Stimulated activated naive CD4-positive, alpha-beta T cell (primary cell): Measurements from ENCODE around the gene BOLA2B.
"Not testable (repeated sequence)": the region's sequence is repeated elsewhere in the genome, so short reads cannot be mapped to it uniquely, and the experiment has no call there.

Experiments used
- DNase-seq, 6 experiments: peaks; one replicate each; lab custom pipeline; 2025; lab: John Stamatoyannopoulos, UW

Gene BOLA2B

GRCh38 chr16:30193615-30194014 lies at the start of gene BOLA2B, which contains the start of gene SLX1A:
BOLA2B (minus strand) TSS chr16:30193666; CDS start chr16:30193595, 71 bp downstream.
SLX1A (plus strand) TSS chr16:30193875; CDS start chr16:30194085, 210 bp downstream.
- DNase-seq, result not testable (repeated sequence)

- DNase-seq, result not testable (repeated sequence)
These were observed 23.6 kb upstream of the BOLA2B start for GRCh38 chr16:30217082-30217481.

DNA sequence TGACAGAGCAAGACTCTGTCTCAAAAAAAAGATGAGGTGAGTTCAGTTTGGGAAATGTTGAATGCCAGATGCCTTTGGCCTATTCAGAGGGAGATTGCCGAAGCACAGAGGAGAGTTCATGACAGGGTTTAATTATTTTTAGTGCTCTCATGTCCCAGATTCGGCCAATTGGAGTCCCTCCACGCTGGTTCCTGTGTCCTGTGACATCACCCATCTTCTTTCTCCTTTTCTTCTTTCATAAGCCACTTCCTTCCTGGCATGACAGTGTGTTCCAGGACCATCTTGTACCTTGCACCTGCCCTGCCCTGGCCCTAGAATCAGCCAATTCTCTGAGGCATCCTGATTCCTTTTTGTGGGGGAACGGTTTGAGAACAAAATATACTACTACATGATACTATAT lies 17.9 kb upstream of the BOLA2B start:
- not testable (repeated sequence) for DNase-seq

DNA sequence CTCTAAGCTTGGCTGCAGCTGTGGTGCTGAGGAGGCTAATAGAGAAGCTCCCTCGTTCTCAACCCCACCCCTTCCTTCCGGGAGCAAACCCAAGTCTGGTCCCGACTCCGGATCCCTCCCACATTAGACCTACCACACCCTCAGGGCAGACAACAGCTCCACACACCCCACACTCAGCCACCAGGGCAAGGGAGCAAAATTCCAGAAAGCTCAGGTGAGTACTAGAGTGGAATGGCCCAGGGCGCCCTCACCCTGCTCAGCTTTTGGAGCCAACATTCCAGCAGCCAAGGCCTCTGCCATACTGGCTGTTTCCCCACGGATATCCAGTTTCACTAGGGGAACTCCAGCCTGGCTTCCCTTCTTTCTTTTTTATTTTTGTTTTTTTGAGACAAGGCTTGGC lies 15.6 kb upstream of the BOLA2B start:
- DNase-seq, result not testable (repeated sequence)

GRCh38 chr16:30207063-30207704 lies 13.7 kb upstream of the BOLA2B start:
- DNase-seq, result not testable (repeated sequence)

- DNase-seq, result not testable (repeated sequence)
These were observed 12.8 kb upstream of the BOLA2B start for GRCh38 chr16:30206252-30206651.

DNA sequence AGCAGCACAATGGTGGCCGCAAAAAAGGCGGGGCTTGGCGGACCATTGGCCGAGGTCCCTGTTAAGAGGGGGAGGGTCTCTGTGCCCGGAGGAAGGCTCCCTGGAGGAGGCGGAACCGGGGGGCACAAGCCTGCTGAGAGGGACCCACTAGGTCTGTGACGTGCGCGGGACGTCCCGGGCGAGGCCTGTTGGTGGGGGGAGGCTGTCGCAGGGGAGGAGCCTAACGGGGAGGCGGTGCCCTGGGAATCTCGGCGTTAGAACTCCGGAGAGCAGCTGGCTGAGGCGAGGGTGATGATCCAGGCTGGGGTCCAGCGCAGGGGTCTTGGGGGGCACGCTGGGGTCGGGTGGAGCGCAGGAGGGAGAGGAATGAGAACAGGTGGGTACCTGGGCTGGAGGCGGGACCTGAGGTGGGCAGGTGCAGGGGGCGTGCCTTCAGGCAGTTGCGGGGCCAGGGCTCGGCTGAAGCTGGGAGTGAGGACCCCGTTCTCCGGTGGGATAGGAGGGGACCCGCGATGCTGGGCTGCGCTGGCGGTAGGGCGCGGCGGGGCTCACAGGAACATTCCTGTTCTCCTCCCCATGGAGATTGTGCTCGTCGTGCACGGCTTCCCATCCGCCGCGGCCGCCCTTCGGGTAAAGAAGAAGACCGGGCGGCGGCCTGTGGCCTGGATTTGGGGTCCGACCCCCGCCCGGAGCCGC lies 12.2 kb upstream of the BOLA2B start:
- not testable (repeated sequence) for DNase-seq

GRCh38 chr16:30199608-30200343 lies 6.3 kb upstream of the BOLA2B start:
- not testable (repeated sequence) for DNase-seq

- not testable (repeated sequence) for DNase-seq
These were observed 5.6 kb upstream of the BOLA2B start, which contains the start of gene SULT1A3 for GRCh38 chr16:30199049-30199448. SULT1A3 (plus strand) TSS chr16:30199255; CDS start chr16:30200729, 1,474 bp downstream.

GRCh38 chr16:30197001-30197400 lies 3.5 kb upstream of the BOLA2B start:
- DNase-seq, result not testable (repeated sequence)

DNA sequence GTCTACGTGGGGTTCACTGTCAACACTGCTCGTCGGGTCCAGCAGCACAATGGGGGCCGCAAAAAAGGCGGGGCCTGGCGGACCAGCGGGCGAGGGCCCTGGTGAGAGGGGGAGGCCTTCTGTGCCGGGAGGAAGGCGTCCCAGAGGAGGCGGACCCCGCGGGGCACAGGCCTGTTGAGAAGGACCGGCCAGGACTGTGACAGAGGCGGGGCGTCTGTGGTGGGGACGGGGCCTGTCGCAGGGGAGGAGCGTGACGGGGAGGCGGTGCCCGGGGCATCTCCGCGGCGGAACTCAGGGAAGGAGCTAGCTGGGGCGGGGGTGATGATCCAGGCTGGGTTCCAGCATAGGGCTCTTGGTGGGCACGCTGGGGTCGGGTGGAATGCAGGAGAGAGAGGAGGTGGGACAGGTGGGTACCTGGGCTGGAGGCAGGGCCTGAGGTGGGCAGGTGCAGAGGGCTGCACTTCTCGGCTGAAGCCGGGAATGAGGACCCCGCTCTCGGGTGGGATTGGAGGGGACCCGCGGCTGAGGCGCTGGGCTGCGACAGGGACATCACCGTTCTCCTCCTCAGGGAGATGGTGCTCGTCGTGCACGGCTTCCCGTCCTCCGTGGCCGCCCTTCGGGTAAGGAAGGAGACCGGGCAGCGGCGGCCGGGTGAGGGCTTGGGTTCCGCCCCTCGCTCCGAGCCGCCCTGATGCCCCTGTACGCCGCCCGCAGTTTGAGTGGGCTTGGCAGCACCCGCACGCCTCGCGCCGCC lies 883 bp upstream of the BOLA2B start:
- not testable (repeated sequence) for DNase-seq

DNA sequence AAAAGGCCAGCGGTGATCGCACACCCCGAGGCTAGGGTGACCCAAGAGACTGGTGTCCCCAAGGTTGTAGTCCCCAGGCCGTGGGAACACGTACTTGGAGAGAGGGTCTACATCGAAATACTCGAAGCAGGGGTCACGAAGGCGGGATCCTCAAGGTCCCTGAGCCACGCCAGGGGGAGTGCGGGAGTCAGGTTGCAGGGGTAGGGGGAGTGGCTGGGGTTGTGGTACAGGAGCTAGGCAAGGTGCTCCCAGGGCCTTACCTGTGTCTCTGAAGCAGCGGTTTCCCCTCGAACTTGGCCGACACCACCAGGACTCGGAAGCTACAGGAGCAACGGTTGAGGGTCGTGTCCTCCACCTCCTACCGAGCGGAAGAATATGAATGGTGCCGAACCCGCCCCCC lies 368 bp downstream of the BOLA2B start:
- not testable (repeated sequence) for DNase-seq

DNA sequence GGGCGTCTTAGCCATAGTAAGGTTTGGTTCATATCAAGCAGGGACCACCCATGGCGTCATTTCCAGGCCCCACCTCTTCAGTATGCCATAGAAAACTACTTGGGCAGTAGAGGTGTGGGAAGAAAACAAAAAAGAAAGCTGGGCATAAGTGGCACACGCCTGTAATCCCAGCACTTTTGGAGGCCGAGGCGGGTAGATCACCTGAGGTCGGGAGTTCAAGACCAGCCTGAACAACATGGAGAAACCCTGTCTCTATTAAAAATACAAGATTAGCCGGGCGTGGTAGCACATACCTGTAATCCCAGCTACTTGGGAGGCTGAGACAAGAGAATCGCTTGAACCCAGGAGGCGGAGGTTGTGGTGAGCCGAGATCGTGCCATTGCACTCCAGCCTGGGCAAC lies 2.3 kb downstream of the BOLA2B start:
- not testable (repeated sequence) for DNase-seq

DNA sequence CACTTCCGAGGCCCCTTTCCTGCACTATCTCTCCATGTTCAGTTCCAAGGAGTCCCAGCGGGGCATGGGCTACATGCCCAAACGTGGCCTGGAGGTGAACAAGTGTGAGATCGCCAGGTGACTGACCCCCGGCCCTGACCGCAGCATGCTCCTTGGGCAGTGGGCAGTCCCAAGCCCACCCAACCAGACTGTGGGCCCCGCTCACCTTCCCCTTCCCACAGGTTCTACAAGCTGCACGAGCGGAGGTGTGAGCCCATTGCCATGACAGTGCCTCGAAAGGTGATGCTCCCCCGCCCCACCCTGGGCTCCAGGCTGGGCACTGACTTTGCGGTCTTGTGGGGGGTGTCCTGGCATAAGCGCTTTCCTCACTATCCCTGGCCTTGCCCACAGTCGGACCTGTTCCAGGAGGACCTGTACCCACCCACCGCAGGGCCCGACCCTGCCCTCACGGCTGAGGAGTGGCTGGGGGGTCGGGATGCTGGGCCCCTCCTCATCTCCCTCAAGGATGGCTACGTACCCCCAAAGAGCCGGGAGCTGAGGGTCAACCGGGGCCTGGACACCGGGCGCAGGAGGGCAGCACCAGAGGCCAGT lies 5.4 kb downstream of the BOLA2B start:
- DNase-seq, result no peak

- no peak for DNase-seq
These were observed 6.0 kb downstream of the BOLA2B start for GRCh38 chr16:30187556-30187865.

DNA sequence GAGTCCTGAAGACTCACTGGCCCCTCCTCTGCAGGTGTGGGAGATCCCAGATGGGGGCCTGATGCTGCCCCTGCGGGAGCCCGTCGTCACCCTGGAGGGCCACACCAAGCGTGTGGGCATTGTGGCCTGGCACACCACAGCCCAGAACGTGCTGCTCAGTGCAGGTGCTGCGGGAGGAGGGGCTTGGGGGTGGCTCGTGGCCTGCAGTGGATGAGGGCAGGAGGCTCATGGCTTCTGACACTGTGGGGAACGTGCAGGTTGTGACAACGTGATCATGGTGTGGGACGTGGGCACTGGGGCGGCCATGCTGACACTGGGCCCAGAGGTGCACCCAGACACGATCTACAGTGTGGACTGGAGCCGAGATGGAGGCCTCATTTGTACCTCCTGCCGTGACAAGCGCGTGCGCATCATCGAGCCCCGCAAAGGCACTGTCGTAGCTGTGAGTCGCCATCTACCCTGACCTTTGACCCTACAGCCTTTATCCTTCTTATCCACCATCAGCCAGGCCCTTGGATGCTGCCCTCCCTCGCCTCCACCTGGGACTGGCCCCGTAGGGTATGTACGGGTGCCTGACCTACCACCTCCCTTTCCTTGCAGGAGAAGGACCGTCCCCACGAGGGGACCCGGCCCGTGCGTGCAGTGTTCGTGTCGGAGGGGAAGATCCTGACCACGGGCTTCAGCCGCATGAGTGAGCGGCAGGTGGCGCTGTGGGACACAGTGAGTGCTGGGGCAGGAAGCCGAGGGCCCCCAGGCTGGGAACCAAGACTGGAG lies 6.5 kb downstream of the BOLA2B start:
- peak; percentile 64 to 87 (median 79) for DNase-seq

DNA sequence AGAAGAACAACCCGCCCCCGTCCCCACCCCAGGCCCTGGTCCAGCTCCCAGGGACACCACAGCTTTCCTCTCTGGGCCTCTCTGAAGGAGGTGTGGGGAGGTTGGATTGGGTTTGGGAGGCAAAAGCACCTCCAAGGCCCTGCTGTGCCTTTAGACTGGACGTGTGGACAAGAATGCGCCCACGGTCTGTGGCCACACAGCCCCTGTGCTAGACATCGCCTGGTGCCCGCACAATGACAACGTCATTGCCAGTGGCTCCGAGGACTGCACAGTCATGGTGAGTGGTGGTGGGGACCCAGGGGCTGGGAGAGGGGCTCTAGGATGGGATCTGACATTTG lies 7.1 kb downstream of the BOLA2B start:
- DNase-seq, result peak in 1 of 6 experiments; percentile 54

- DNase-seq, result peak; percentile 63 to 88 (median 78)
These were observed 7.6 kb downstream of the BOLA2B start for GRCh38 chr16:30185683-30186421.

DNA sequence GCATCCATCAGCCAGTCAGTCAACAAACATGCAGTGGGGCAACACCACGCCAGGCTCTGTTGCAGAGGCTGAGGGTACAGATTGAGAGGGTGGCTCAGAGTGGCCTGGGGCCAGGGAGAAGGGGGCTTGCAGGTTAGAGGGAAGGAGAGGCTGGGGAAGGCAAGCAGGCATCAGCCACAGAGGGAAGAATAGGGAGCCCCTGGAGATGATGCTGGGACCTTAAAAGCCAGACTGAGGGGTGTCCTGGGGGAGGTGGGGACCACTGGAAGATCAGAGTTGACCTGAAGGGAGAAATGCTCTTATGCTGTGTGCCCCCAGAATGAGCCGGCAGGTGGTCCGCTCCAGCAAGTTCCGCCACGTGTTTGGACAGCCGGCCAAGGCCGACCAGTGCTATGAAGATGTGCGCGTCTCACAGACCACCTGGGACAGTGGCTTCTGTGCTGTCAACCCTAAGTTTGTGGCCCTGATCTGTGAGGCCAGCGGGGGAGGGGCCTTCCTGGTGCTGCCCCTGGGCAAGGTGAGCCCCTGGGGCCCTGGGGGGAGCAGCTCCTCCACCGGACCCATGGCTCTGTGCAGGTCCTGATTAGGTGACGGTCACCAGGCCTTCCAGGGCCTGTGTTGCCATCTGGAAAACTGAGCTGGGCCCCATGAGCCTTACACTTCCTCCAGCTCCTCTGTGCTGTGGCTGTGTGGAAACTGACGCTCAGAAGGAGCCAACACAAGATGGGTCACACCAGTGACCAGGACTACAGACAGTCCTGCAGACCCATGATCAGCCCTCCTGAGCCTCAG lies 8.4 kb downstream of the BOLA2B start:
- peak in 5 of 6 experiments; percentile 22 to 56 (median 45) for DNase-seq
